H9 (cell line): ENCODE results near the gene TPD52L1. TPM values are rescaled to one million over a fixed set of nuclear protein-coding genes. Genes with fewer than 3 reads are reported as not detected.
A peak's percentile ranks its signal among the peaks of the same experiment; 100 is the strongest.
"Not testable (repeated sequence)": the region's sequence is repeated elsewhere in the genome, so short reads cannot be mapped to it uniquely, and the experiment has no call there.

ENCODE experiments used
- DNase-seq: peaks from one replicate; pipeline ENCODE4 v3.0.0-alpha.2; 2017
- H2AFZ ChIP-seq: one replicate; pipeline ENCODE4 v1.6.1; 2013; ENCODE audit warnings: mild to moderate bottlenecking, low read length, control low read depth, moderate library complexity
- H2AK5ac ChIP-seq: 2 replicates; pipeline ENCODE4 v1.6.1; 2013; ENCODE audit warnings: low read length, control low read depth, mixed read lengths; ENCODE audit not compliant: insufficient read length
- H2BK120ac ChIP-seq: one replicate; pipeline ENCODE4 v1.6.1; 2013; ENCODE audit warnings: low read depth, mild to moderate bottlenecking, low read length, control low read depth, inconsistent platforms; ENCODE audit not compliant: poor library complexity, severe bottlenecking
- H2BK12ac ChIP-seq: 2 replicates; pipeline ENCODE4 v1.6.1; 2013; ENCODE audit warnings: low read length, control low read depth, mixed read lengths, low read depth; ENCODE audit not compliant: insufficient read length
- H2BK15ac ChIP-seq: 2 replicates; pipeline ENCODE4 v1.6.1; 2013; ENCODE audit warnings: low read depth, low read length, control low read depth
- H2BK20ac ChIP-seq: one replicate; pipeline ENCODE4 v1.6.1; 2013; ENCODE audit warnings: low read depth, mild to moderate bottlenecking, low read length, control low read depth, inconsistent platforms; ENCODE audit not compliant: poor library complexity, severe bottlenecking
- H2BK5ac ChIP-seq: 2 replicates; pipeline ENCODE4 v1.6.1; 2013; ENCODE audit warnings: low read length, control low read depth, mixed read lengths; ENCODE audit not compliant: insufficient read length
- H3K14ac ChIP-seq: 2 replicates; pipeline ENCODE4 v1.6.1; 2013; ENCODE audit warnings: low read length, control low read depth; ENCODE audit not compliant: insufficient read depth
- H3K18ac ChIP-seq: 2 replicates; pipeline ENCODE4 v1.6.1; 2013; ENCODE audit warnings: low read depth, mild to moderate bottlenecking, mixed read lengths, low read length, control low read depth; ENCODE audit not compliant: insufficient read length
- H3K23ac ChIP-seq: 2 replicates; pipeline ENCODE4 v1.6.1; 2013; ENCODE audit warnings: low read length, control low read depth, mixed read lengths, low read depth; ENCODE audit not compliant: insufficient read length
- H3K23me2 ChIP-seq: 2 replicates; pipeline ENCODE4 v1.6.1; 2013; ENCODE audit warnings: low read depth, mild to moderate bottlenecking, mixed read lengths, low read length, control low read depth; ENCODE audit not compliant: insufficient read length, poor library complexity, severe bottlenecking
- H3K27ac ChIP-seq: 2 replicates; pipeline ENCODE4 v1.5.1; 2013; ENCODE audit warnings: low read length, control low read depth, mixed read lengths, low read depth; ENCODE audit not compliant: insufficient read length
- H3K27me3 ChIP-seq: 2 replicates; pipeline ENCODE4 v1.6.1; 2013; ENCODE audit warnings: low read length, control low read depth, inconsistent platforms; ENCODE audit not compliant: insufficient read depth
- H3K4ac ChIP-seq: 2 replicates; pipeline ENCODE4 v1.6.1; 2013; ENCODE audit warnings: low read depth, mild to moderate bottlenecking, control low read depth, inconsistent platforms, low read length, moderate library complexity
- H3K4me1 ChIP-seq: 2 replicates; pipeline ENCODE4 v1.6.1; 2013; ENCODE audit warnings: low read length, control low read depth, inconsistent platforms; ENCODE audit not compliant: insufficient read depth
- H3K4me2 ChIP-seq: 2 replicates; pipeline ENCODE4 v1.6.1; 2013; ENCODE audit warnings: low read length, control low read depth, mixed read lengths; ENCODE audit not compliant: insufficient read length, insufficient read depth
- H3K56ac ChIP-seq: 2 replicates; pipeline ENCODE4 v1.6.1; 2013; ENCODE audit warnings: low read depth, mild to moderate bottlenecking, mixed read lengths, low read length, control low read depth; ENCODE audit not compliant: insufficient read length
- H3K79me1 ChIP-seq: 2 replicates; pipeline ENCODE4 v1.6.1; 2013; ENCODE audit warnings: low read depth, mild to moderate bottlenecking, moderate library complexity, low read length, control low read depth, inconsistent platforms; ENCODE audit not compliant: insufficient read depth, poor library complexity, severe bottlenecking
- H3K79me2 ChIP-seq: 2 replicates; pipeline ENCODE4 v1.6.1; 2013; ENCODE audit warnings: low read length, control low read depth, inconsistent platforms; ENCODE audit not compliant: insufficient read depth
- H3K9ac ChIP-seq: 2 replicates; pipeline ENCODE4 v1.6.1; 2013; ENCODE audit warnings: low read length, control low read depth, mixed read lengths; ENCODE audit not compliant: insufficient read length; ENCODE audit errors: extremely low read depth
- H3K9me3 ChIP-seq: one replicate; pipeline ENCODE4 v1.6.1; 2013; ENCODE audit warnings: low read depth, low read length, inconsistent platforms; ENCODE audit not compliant: control insufficient read depth
- H3T11ph ChIP-seq: one replicate; pipeline ENCODE4 v1.6.1; 2013; ENCODE audit warnings: mild to moderate bottlenecking, low read length, control low read depth, inconsistent platforms
- H4K20me1 ChIP-seq: one replicate; pipeline ENCODE4 v1.6.1; 2013; ENCODE audit not compliant: control insufficient read depth, insufficient read length, insufficient read depth
- H4K5ac ChIP-seq: 2 replicates; pipeline ENCODE4 v1.6.1; 2013; ENCODE audit warnings: low read depth, mild to moderate bottlenecking, mixed read lengths, low read length, control low read depth; ENCODE audit not compliant: insufficient read length
- H4K8ac ChIP-seq: replicated peaks from 2 replicates; pipeline ENCODE4 v1.6.1; 2013; ENCODE audit warnings: low read length, control low read depth, mixed read lengths, low read depth; ENCODE audit not compliant: insufficient read length
- H4K91ac ChIP-seq: 2 replicates; pipeline ENCODE4 v1.6.1; 2013; ENCODE audit warnings: low read depth, mild to moderate bottlenecking, moderate library complexity, mixed read lengths, low read length, control low read depth; ENCODE audit not compliant: insufficient read length
- H3K27ac Mint-ChIP-seq, 3 experiments: 2 replicates in 2 of 3; 3 replicates in 1 of 3; pipeline ENCODE4 v1.8.0; 2020 to 2021; ENCODE audit warnings: mixed read lengths in 3 of 3, mild to moderate bottlenecking in 1 of 3, moderate library complexity in 1 of 3
- H3K27me3 Mint-ChIP-seq: 2 replicates; pipeline ENCODE4 v1.8.0; 2021; ENCODE audit warnings: low read depth, mild to moderate bottlenecking, moderate library complexity, mixed read lengths
- H3K36me3 Mint-ChIP-seq, 3 experiments: 2 replicates in 2 of 3; 3 replicates in 1 of 3; pipeline ENCODE4 v1.8.0; 2020 to 2021; ENCODE audit warnings: low read depth in 3 of 3, mixed read lengths in 3 of 3; ENCODE audit not compliant: insufficient read depth in 1 of 3
- H3K4me1 Mint-ChIP-seq, 2 experiments: 2 replicates each; pipeline ENCODE4 v1.8.0; 2020; ENCODE audit warnings: mixed read lengths in 2 of 2
- H3K4me3 Mint-ChIP-seq, 2 experiments: 2 replicates in 1 of 2; 3 replicates in 1 of 2; pipeline ENCODE4 v1.8.0; 2020 to 2021; ENCODE audit warnings: mild to moderate bottlenecking in 2 of 2, mixed read lengths in 2 of 2, moderate library complexity in 1 of 2
- H3K9me3 Mint-ChIP-seq, 2 experiments: 2 replicates in 1 of 2; 3 replicates in 1 of 2; pipeline ENCODE4 v1.8.0; 2020; ENCODE audit warnings: mild to moderate bottlenecking in 2 of 2, mixed read lengths in 2 of 2, moderate library complexity in 1 of 2
- CTCF ChIP-seq: fragments of 200-600 bp; sonication (generic); conservative IDR thresholded peaks from 3 replicates; pipeline ENCODE4 v1.8.0; 2021; ENCODE audit warnings: antibody characterized with exemption, mild to moderate bottlenecking
- WGBS: extraction: QIAGEN DNeasy Blood & Tissue Kit; methylation state at CpG from one replicate; pipeline ENCODE4 v1.1.7; 2013; ENCODE audit warnings: missing lambda C conversion rate, low lambda C conversion rate, mixed read lengths; ENCODE audit not compliant: insufficient read length; ENCODE audit errors: extremely low coverage; 5-methylcytosine and 5-hydroxymethylcytosine counted together
- total RNA-seq: library from RNA; stranded (reverse); gene quantifications from 2 replicates; pipeline ENCODE4 v1.2.1, GENCODE V29; 2021

The TPD52L1 gene
- total RNA-seq, 1 experiment from 2014 or later: 6.6 TPM

- no peak overlapping the region for H2BK12ac ChIP-seq
- H4K91ac ChIP-seq: no peak overlapping the region
- no peak overlapping the region for H2BK120ac ChIP-seq
- no peak for TF ChIP-seq CTCF
- H3K4ac ChIP-seq: no peak overlapping the region
- Mint-ChIP-seq H3K4me3 (no peak overlapping the region), H3K27me3 (no peaks in the 10 kb centered on the region), H3K9me3 (peaks cover 10 to 24% of the 10 kb centered on the region in 2 experiments), H3K27ac (peak overlapping the region; percentile 28 to 61 (median 36); a peak in 1 of 7 replicates), H3K4me1 (peaks cover 18 to 20% of the 10 kb centered on the region in 2 experiments), H3K36me3 (peaks cover 53 to 63% (median 59%) of the 10 kb centered on the region in 3 experiments)
- H3K4me2 ChIP-seq: no peak overlapping the region
- H2BK15ac ChIP-seq: no peak overlapping the region
- H3K56ac ChIP-seq: no peak overlapping the region
- H3K18ac ChIP-seq: no peak overlapping the region
- no peak overlapping the region for H2BK5ac ChIP-seq
- no peak overlapping the region for H2BK20ac ChIP-seq
- H3K79me1 ChIP-seq: no peaks in the 10 kb centered on the region
- H3K23me2 ChIP-seq: no peaks in the 10 kb centered on the region
- H4K5ac ChIP-seq: no peak overlapping the region
- no peak overlapping the region for H3K14ac ChIP-seq
- no peak overlapping the region for H4K8ac ChIP-seq
- H3K23ac ChIP-seq: no peak overlapping the region
- no peak overlapping the region for H3T11ph ChIP-seq
- H3K4me1 ChIP-seq: no peaks in the 10 kb centered on the region
- no peak overlapping the region for H2AK5ac ChIP-seq
- no peaks in the 10 kb centered on the region for H3K9me3 ChIP-seq
- H3K79me2 ChIP-seq: no peaks in the 10 kb centered on the region
- no peak overlapping the region for H2AFZ ChIP-seq
- DNase-seq: no peak
- no peaks in the 10 kb centered on the region for H3K27me3 ChIP-seq
- no peaks in the 10 kb centered on the region for H4K20me1 ChIP-seq
- H3K27ac ChIP-seq: no peak overlapping the region
- WGBS: no CpG with 5 or more reads among the region's 7 CpGs
- H3K9ac ChIP-seq: no peak overlapping the region
These were observed 126.4 kb downstream of the TPD52L1 start for GRCh38 chr6:125279961-125280360.

- not testable (repeated sequence) for H4K5ac ChIP-seq, H3K4me2 ChIP-seq, H3K27me3 ChIP-seq, H2BK5ac ChIP-seq, H4K20me1 ChIP-seq, H2AK5ac ChIP-seq, H4K8ac ChIP-seq, H3K23ac ChIP-seq, H4K91ac ChIP-seq, H3K79me2 ChIP-seq, H2BK120ac ChIP-seq, H3K23me2 ChIP-seq, H3K18ac ChIP-seq, H3K79me1 ChIP-seq, H3K9me3 ChIP-seq, H3K4me1 ChIP-seq, H2BK12ac ChIP-seq, H2BK20ac ChIP-seq, H3T11ph ChIP-seq, H2BK15ac ChIP-seq, H2AFZ ChIP-seq, H3K9ac ChIP-seq, H3K4me3 Mint-ChIP-seq, H3K27ac ChIP-seq, H3K27me3 Mint-ChIP-seq, H3K14ac ChIP-seq, H3K56ac ChIP-seq, H3K4ac ChIP-seq
- DNase-seq: peak; percentile 60
- peaks cover 10 to 27% of the 10 kb centered on the region in 2 experiments for H3K9me3 Mint-ChIP-seq
- peak overlapping the region in 2 of 3 experiments; percentile 34 to 36; a peak in 3 of 7 replicates for H3K27ac Mint-ChIP-seq
- WGBS: no CpG with 5 or more reads among the region's 11 CpGs
- H3K4me1 Mint-ChIP-seq: peaks cover 18 to 20% of the 10 kb centered on the region in 2 experiments
- H3K36me3 Mint-ChIP-seq: peaks cover 56 to 67% (median 62%) of the 10 kb centered on the region in 3 experiments
These were observed 126.9 kb downstream of the TPD52L1 start for GRCh38 chr6:125280370-125281035.
